Stimulated activated memory B cell treated with anti-CD40 and anti-IgM and Interleukin-4, amounts not matched to agents 10 μg/mL and 1 μg/mL and 100 μg/mL, for 72 hours (primary cell): ENCODE measurements around the gene NECTIN2.
"Not testable (repeated sequence)": the region's sequence is repeated elsewhere in the genome, so short reads cannot be mapped to it uniquely, and the experiment has no call there.

Source experiments
- ATAC-seq: fragments of 150-1000 bp; cut with Tn5 transposase; 2 replicates; pipeline ENCODE4 v1.10.0; 2021
- H3K27ac Mint-ChIP-seq: one replicate; pipeline ENCODE4 v1.8.0; 2022; ENCODE audit warnings: mild to moderate bottlenecking, mixed read lengths
- H3K27me3 Mint-ChIP-seq: one replicate; pipeline ENCODE4 v1.8.0; 2022; ENCODE audit warnings: mixed read lengths
- H3K36me3 Mint-ChIP-seq: one replicate; pipeline ENCODE4 v1.8.0; 2022; ENCODE audit warnings: mixed read lengths
- H3K4me1 Mint-ChIP-seq: one replicate; pipeline ENCODE4 v1.8.0; 2022; ENCODE audit warnings: mixed read lengths
- H3K4me3 Mint-ChIP-seq: one replicate; pipeline ENCODE4 v1.8.0; 2022; ENCODE audit warnings: mild to moderate bottlenecking, moderate library complexity, mixed read lengths
- H3K9me3 Mint-ChIP-seq: one replicate; pipeline ENCODE4 v1.8.0; 2022; ENCODE audit warnings: mixed read lengths

Gene NECTIN2

GRCh38 chr19:44861576-44861975 is 15.5 kb downstream of the NECTIN2 start:
- H3K27me3 Mint-ChIP-seq: peaks cover 52% of the 10 kb centered on the region
- not testable (repeated sequence) for ATAC-seq, H3K36me3 Mint-ChIP-seq, H3K4me3 Mint-ChIP-seq, H3K9me3 Mint-ChIP-seq, H3K27ac Mint-ChIP-seq, H3K4me1 Mint-ChIP-seq

- Mint-ChIP-seq H3K9me3 (no peaks in the 10 kb centered on the region), H3K27me3 (peaks cover 49% of the 10 kb centered on the region), H3K4me3 (no peak overlapping the region), H3K4me1 (no peaks in the 10 kb centered on the region), H3K36me3 (no peaks in the 10 kb centered on the region), H3K27ac (no peak overlapping the region)
- no peak for ATAC-seq
Measured at GRCh38 chr19:44863990-44864389, 17.9 kb downstream of the NECTIN2 start.

- ATAC-seq: no peak
- no peak overlapping the region for H3K27ac Mint-ChIP-seq
- peaks cover 45% of the 10 kb centered on the region for H3K27me3 Mint-ChIP-seq
- no peak overlapping the region for H3K4me3 Mint-ChIP-seq
- no peaks in the 10 kb centered on the region for H3K9me3 Mint-ChIP-seq
- no peaks in the 10 kb centered on the region for H3K4me1 Mint-ChIP-seq
- H3K36me3 Mint-ChIP-seq: no peaks in the 10 kb centered on the region
Measured at GRCh38 chr19:44865196-44865767, 19.2 kb downstream of the NECTIN2 start.

GRCh38 chr19:44866664-44867063 is 20.6 kb downstream of the NECTIN2 start:
- Mint-ChIP-seq H3K36me3 (no peaks in the 10 kb centered on the region), H3K9me3 (no peaks in the 10 kb centered on the region), H3K27ac (no peak overlapping the region), H3K27me3 (peaks cover 36% of the 10 kb centered on the region), H3K4me1 (no peaks in the 10 kb centered on the region), H3K4me3 (no peak overlapping the region)
- no peak for ATAC-seq

- H3K4me1 Mint-ChIP-seq: no peaks in the 10 kb centered on the region
- no peaks in the 10 kb centered on the region for H3K36me3 Mint-ChIP-seq
- ATAC-seq: no peak
- no peaks in the 10 kb centered on the region for H3K9me3 Mint-ChIP-seq
- H3K4me3 Mint-ChIP-seq: no peak overlapping the region
- H3K27ac Mint-ChIP-seq: no peak overlapping the region
- H3K27me3 Mint-ChIP-seq: peaks cover 34% of the 10 kb centered on the region
Measured at GRCh38 chr19:44867578-44867977, 21.5 kb downstream of the NECTIN2 start.

- no peaks in the 10 kb centered on the region for H3K36me3 Mint-ChIP-seq
- no peak overlapping the region for H3K27ac Mint-ChIP-seq
- H3K9me3 Mint-ChIP-seq: no peaks in the 10 kb centered on the region
- no peaks in the 10 kb centered on the region for H3K4me1 Mint-ChIP-seq
- no peak overlapping the region for H3K4me3 Mint-ChIP-seq
- H3K27me3 Mint-ChIP-seq: peaks cover 55% of the 10 kb centered on the region
- no peak for ATAC-seq
Measured at GRCh38 chr19:44869733-44870470, 23.8 kb downstream of the NECTIN2 start.

- H3K36me3 Mint-ChIP-seq: no peaks in the 10 kb centered on the region
- H3K4me3 Mint-ChIP-seq: no peak overlapping the region
- no peak for ATAC-seq
- H3K9me3 Mint-ChIP-seq: no peaks in the 10 kb centered on the region
- H3K4me1 Mint-ChIP-seq: no peaks in the 10 kb centered on the region
- peaks cover 53% of the 10 kb centered on the region for H3K27me3 Mint-ChIP-seq
- no peak overlapping the region for H3K27ac Mint-ChIP-seq
Measured at GRCh38 chr19:44871809-44872208, 25.7 kb downstream of the NECTIN2 start.

GRCh38 chr19:44872661-44873060 is 26.6 kb downstream of the NECTIN2 start:
- ATAC-seq: no peak
- Mint-ChIP-seq H3K27me3 (peaks cover 52% of the 10 kb centered on the region), H3K4me1 (no peaks in the 10 kb centered on the region), H3K27ac (no peak overlapping the region), H3K9me3 (no peaks in the 10 kb centered on the region), H3K36me3 (no peaks in the 10 kb centered on the region), H3K4me3 (no peak overlapping the region)

- H3K36me3 Mint-ChIP-seq: no peaks in the 10 kb centered on the region
- H3K9me3 Mint-ChIP-seq: no peaks in the 10 kb centered on the region
- H3K27ac Mint-ChIP-seq: no peak overlapping the region
Measured at GRCh38 chr19:44874317-44874716, 28.2 kb downstream of the NECTIN2 start.

GRCh38 chr19:44875666-44876451 is 29.8 kb downstream of the NECTIN2 start:
- H3K36me3 Mint-ChIP-seq: no peaks in the 10 kb centered on the region
- peaks cover 78% of the 10 kb centered on the region for H3K27me3 Mint-ChIP-seq
- no peaks in the 10 kb centered on the region for H3K4me1 Mint-ChIP-seq
- H3K9me3 Mint-ChIP-seq: no peaks in the 10 kb centered on the region
- no peak for ATAC-seq
- H3K4me3 Mint-ChIP-seq: no peak overlapping the region
- no peak overlapping the region for H3K27ac Mint-ChIP-seq

More at GRCh38 chr19:44874317-44874716, 28.2 kb downstream of the NECTIN2 start:
- no peak for ATAC-seq
- Mint-ChIP-seq H3K4me3 (no peak overlapping the region), H3K4me1 (no peaks in the 10 kb centered on the region), H3K27me3 (peaks cover 69% of the 10 kb centered on the region)

- no peak for ATAC-seq
- Mint-ChIP-seq H3K4me3 (no peak overlapping the region), H3K27me3 (peaks cover 87% of the 10 kb centered on the region), H3K36me3 (no peaks in the 10 kb centered on the region), H3K9me3 (no peaks in the 10 kb centered on the region), H3K4me1 (no peaks in the 10 kb centered on the region), H3K27ac (no peak overlapping the region)
Measured at GRCh38 chr19:44876930-44877535, 30.9 kb downstream of the NECTIN2 start.

GRCh38 chr19:44878120-44878865 is 32.2 kb downstream of the NECTIN2 start:
- no peaks in the 10 kb centered on the region for H3K4me1 Mint-ChIP-seq
- H3K9me3 Mint-ChIP-seq: no peaks in the 10 kb centered on the region
- no peak overlapping the region for H3K4me3 Mint-ChIP-seq
- peaks cover 79% of the 10 kb centered on the region for H3K27me3 Mint-ChIP-seq
- no peaks in the 10 kb centered on the region for H3K36me3 Mint-ChIP-seq
- ATAC-seq: no peak
- no peak overlapping the region for H3K27ac Mint-ChIP-seq

- no peak for ATAC-seq
- H3K4me1 Mint-ChIP-seq: no peaks in the 10 kb centered on the region
- H3K36me3 Mint-ChIP-seq: no peaks in the 10 kb centered on the region
- H3K27me3 Mint-ChIP-seq: peaks cover 67% of the 10 kb centered on the region
- H3K27ac Mint-ChIP-seq: no peak overlapping the region
- H3K4me3 Mint-ChIP-seq: no peak overlapping the region
- no peaks in the 10 kb centered on the region for H3K9me3 Mint-ChIP-seq
Measured at GRCh38 chr19:44879309-44880065, 33.4 kb downstream of the NECTIN2 start.

- no peaks in the 10 kb centered on the region for H3K4me1 Mint-ChIP-seq
- no peaks in the 10 kb centered on the region for H3K36me3 Mint-ChIP-seq
- peaks cover 46% of the 10 kb centered on the region for H3K27me3 Mint-ChIP-seq
- ATAC-seq: no peak
- H3K9me3 Mint-ChIP-seq: no peaks in the 10 kb centered on the region
- no peak overlapping the region for H3K4me3 Mint-ChIP-seq
- H3K27ac Mint-ChIP-seq: no peak overlapping the region
Measured at GRCh38 chr19:44882063-44882462, 36.0 kb downstream of the NECTIN2 start.
